ENCODE data around the gene CCDC88C. TPM values are rescaled to one million over a fixed set of nuclear protein-coding genes. Genes with fewer than 3 reads are reported as not detected.
"Not testable (repeated sequence)": the region's sequence is repeated elsewhere in the genome, so short reads cannot be mapped to it uniquely, and the experiment has no call there.

CCDC88C gene
- total RNA-seq, 1 experiment from 2014 or later: 19.7 TPM

GRCh38 chr14:91228112-91229004, 189.3 kb downstream of the CCDC88C start:
- no peaks in the 10 kb centered on the region for H3F3A ChIP-seq (ENCODE audit: low read length, unreplicated experiment)
- no peaks in the 10 kb centered on the region for H3K36me3 ChIP-seq (ENCODE audit: low read depth, low read length)
- intact Hi-C loops (cut with micrococcal nuclease): loop anchor here (1.0 to 10.0 kb wide), 3 partner anchors 22 to 56 kb away; no protein-coding TSS in a partner anchor
- no peaks in the 10 kb centered on the region for H3K27me3 ChIP-seq (ENCODE audit: low read length)
- peak overlapping the region; percentile 89 for H3K27ac ChIP-seq (ENCODE audit: low read length)
- BruUV-seq (replicated peaks): no TSS peak
- POLR2A ChIA-PET (ENCODE audit: unreplicated experiment): no interaction called here
- ATAC-seq: peak; percentile 79
- CTCF ChIA-PET: no interaction called here
- H3K4me2 ChIP-seq (ENCODE audit: low read length): peak overlapping the region; percentile 50
- peak overlapping the region; percentile 34; the same call in 1 of the 2 replicates for H3K9ac ChIP-seq (ENCODE audit: low read length)
- peaks cover 51% of the 10 kb centered on the region for H3K4me1 ChIP-seq (ENCODE audit: insufficient read depth, low read length)
- H2AFZ ChIP-seq (ENCODE audit: low read length): peak overlapping the region; percentile 23; the same call in 1 of the 2 replicates
- no peak for TF ChIP-seq EZH2phosphoT487 (IDR thresholded peaks at IDR 0.05; ENCODE audit: borderline replicate concordance, low read length)
- TF ChIP-seq EZH2 (IDR thresholded peaks at IDR 0.05; ENCODE audit: low read length, unreplicated experiment): no peak
- TF ChIP-seq, protein P1, sequence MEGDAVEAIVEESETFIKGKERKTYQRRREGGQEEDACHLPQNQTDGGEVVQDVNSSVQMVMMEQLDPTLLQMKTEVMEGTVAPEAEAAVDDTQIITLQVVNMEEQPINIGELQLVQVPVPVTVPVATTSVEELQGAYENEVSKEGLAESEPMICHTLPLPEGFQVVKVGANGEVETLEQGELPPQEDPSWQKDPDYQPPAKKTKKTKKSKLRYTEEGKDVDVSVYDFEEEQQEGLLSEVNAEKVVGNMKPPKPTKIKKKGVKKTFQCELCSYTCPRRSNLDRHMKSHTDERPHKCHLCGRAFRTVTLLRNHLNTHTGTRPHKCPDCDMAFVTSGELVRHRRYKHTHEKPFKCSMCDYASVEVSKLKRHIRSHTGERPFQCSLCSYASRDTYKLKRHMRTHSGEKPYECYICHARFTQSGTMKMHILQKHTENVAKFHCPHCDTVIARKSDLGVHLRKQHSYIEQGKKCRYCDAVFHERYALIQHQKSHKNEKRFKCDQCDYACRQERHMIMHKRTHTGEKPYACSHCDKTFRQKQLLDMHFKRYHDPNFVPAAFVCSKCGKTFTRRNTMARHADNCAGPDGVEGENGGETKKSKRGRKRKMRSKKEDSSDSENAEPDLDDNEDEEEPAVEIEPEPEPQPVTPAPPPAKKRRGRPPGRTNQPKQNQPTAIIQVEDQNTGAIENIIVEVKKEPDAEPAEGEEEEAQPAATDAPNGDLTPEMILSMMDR (conservative IDR thresholded peaks at IDR 0.05; ENCODE audit: low read depth, low read length): no peak
- H3K4me3 ChIP-seq (ENCODE audit: low read length): no peak overlapping the region
- H3K9me2 ChIP-seq (replicated peaks; ENCODE audit: low read length): no peaks in the 10 kb centered on the region
- peak; percentile 85 for DNase-seq
- no peaks in the 10 kb centered on the region for H4K20me1 ChIP-seq (ENCODE audit: low read length)
- H3K79me2 ChIP-seq (ENCODE audit: low read length): no peaks in the 10 kb centered on the region
- no peaks in the 10 kb centered on the region for H3K9me3 ChIP-seq (ENCODE audit: low read length)

DNA sequence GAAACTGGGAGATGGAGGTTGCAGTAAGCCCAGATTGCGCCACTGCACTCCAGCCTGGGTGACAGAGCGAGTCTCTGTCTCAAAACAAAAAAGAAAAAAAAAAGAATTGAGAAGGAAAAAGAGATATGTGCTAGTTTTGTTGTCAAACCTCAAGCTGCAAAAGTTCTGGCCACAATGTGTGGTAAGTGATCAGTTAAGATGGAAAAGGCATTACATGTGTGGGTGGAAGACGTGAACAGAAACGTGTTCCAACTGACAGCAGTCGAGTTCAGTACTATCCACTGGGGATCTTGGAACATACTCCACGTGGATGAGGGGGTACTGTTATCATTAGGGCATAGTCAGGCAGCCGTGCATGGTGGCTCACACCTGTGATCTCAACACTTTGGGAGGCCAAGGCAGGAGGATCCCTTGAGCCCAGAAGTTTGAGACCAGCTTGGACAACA, 190.4 kb downstream of the CCDC88C start:
- Histone ChIP-seq H3K79me2 (ENCODE audit: low read length) (no peaks in the 10 kb centered on the region), H3K9ac (ENCODE audit: low read length) (no peak overlapping the region), H2AFZ (ENCODE audit: low read length) (no peak overlapping the region), H3K9me2 (replicated peaks; ENCODE audit: low read length) (no peaks in the 10 kb centered on the region), H3F3A (ENCODE audit: low read length, unreplicated experiment) (no peaks in the 10 kb centered on the region), H3K4me3 (ENCODE audit: low read length) (no peak overlapping the region), H3K36me3 (ENCODE audit: low read depth, low read length) (no peaks in the 10 kb centered on the region), H3K4me1 (ENCODE audit: insufficient read depth, low read length) (peaks cover 51% of the 10 kb centered on the region), H3K27me3 (ENCODE audit: low read length) (no peaks in the 10 kb centered on the region), H3K4me2 (ENCODE audit: low read length) (no peak overlapping the region), H4K20me1 (ENCODE audit: low read length) (no peaks in the 10 kb centered on the region), H3K9me3 (ENCODE audit: low read length) (no peaks in the 10 kb centered on the region), H3K27ac (ENCODE audit: low read length) (peak overlapping the region; percentile 89)
- DNase-seq: no peak
- intact Hi-C loops (cut with micrococcal nuclease): loop anchor here (10.0 kb wide), 1 partner anchor 58 kb away; no protein-coding TSS in a partner anchor
- CTCF ChIA-PET: no interaction called here
- no peak for TF ChIP-seq EZH2phosphoT487 (IDR thresholded peaks at IDR 0.05; ENCODE audit: borderline replicate concordance, low read length)
- TF ChIP-seq, protein P1 (conservative IDR thresholded peaks at IDR 0.05; ENCODE audit: low read depth, low read length): no peak
- TF ChIP-seq EZH2 (IDR thresholded peaks at IDR 0.05; ENCODE audit: low read length, unreplicated experiment): no peak
- POLR2A ChIA-PET (ENCODE audit: unreplicated experiment): no interaction called here
- ATAC-seq: no peak
- BruUV-seq (replicated peaks): no TSS peak

GRCh38 chr14:91226360-91226759, 191.3 kb downstream of the CCDC88C start:
- H3K4me2 ChIP-seq (ENCODE audit: low read length); H3K79me2 ChIP-seq (ENCODE audit: low read length); H3F3A ChIP-seq (ENCODE audit: low read length, unreplicated experiment); POLR2A ChIA-PET (ENCODE audit: unreplicated experiment); H3K4me3 ChIP-seq (ENCODE audit: low read length); H3K9me2 ChIP-seq (replicated peaks; ENCODE audit: low read length); H3K36me3 ChIP-seq (ENCODE audit: low read depth, low read length); H3K9me3 ChIP-seq (ENCODE audit: low read length); DNase-seq; BruUV-seq (replicated peaks); ATAC-seq; H2AFZ ChIP-seq (ENCODE audit: low read length); H4K20me1 ChIP-seq (ENCODE audit: low read length); H3K9ac ChIP-seq (ENCODE audit: low read length); H3K27me3 ChIP-seq (ENCODE audit: low read length); H3K27ac ChIP-seq (ENCODE audit: low read length); CTCF ChIA-PET: not testable (repeated sequence)
- peaks cover 45% of the 10 kb centered on the region for H3K4me1 ChIP-seq (ENCODE audit: insufficient read depth, low read length)
- intact Hi-C loops (cut with micrococcal nuclease): loop anchor here (10.0 kb wide), 1 partner anchor 58 kb away; no protein-coding TSS in a partner anchor

Measured in PC-3 (cell line).